OCI-LY1 (cell line): ENCODE measurements around the gene PTCHD1.

Experiments
- EZH2 ChIP-seq: fragments of 200-600 bp; sonication (generic), shearing (Covaris generic); IDR thresholded peaks from 2 replicates; pipeline ENCODE4 v1.8.0; 2017; ENCODE audit warnings: borderline replicate concordance, mixed run types, mild to moderate bottlenecking, antibody characterized with exemption, low read length, moderate library complexity, mixed read lengths
- TF ChIP-seq, protein P1 (sequence below): fragments of 200-600 bp; sonication (generic), shearing (Covaris generic); IDR thresholded peaks from 2 replicates; pipeline ENCODE4 v1.5.1; 2017; ENCODE audit warnings: mild to moderate bottlenecking, antibody characterized with exemption, low read length, moderate library complexity, mixed read lengths

DNA sequence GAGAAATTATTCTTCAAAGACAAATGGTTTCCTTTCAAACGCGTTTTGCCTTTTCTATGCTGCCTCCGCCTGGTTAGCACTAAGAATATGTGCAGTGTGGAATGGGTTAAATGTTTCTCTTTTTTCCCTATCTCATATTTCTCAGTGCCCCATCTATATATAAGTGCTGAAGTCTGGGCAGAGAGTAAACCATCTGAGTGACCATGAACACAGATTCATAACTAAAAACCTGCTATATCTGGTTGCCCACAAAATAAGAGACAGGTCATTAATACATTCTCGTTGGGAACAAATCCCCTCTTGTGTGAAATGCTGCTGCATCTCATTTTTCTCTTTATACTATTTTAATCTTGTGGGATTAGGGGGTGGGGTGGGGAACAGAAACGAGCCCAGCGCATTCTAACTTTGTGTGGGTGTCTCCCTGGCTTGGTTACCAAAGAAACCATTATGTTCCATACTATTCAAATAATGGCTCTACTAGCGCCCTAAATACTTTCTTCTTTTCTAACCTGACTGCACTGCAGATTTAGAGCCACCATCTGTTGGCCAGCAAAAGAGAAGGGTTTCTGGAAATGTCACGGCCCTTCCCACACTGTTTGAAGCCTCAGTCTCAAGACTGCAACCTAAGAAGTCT is 42.2 kb upstream of the PTCHD1 start:
- TF ChIP-seq, protein P1, sequence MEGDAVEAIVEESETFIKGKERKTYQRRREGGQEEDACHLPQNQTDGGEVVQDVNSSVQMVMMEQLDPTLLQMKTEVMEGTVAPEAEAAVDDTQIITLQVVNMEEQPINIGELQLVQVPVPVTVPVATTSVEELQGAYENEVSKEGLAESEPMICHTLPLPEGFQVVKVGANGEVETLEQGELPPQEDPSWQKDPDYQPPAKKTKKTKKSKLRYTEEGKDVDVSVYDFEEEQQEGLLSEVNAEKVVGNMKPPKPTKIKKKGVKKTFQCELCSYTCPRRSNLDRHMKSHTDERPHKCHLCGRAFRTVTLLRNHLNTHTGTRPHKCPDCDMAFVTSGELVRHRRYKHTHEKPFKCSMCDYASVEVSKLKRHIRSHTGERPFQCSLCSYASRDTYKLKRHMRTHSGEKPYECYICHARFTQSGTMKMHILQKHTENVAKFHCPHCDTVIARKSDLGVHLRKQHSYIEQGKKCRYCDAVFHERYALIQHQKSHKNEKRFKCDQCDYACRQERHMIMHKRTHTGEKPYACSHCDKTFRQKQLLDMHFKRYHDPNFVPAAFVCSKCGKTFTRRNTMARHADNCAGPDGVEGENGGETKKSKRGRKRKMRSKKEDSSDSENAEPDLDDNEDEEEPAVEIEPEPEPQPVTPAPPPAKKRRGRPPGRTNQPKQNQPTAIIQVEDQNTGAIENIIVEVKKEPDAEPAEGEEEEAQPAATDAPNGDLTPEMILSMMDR: no peak
- TF ChIP-seq EZH2: no peak
